Adipocyte (in vitro differentiated cells): Measurements from ENCODE around the gene VEGFA.
A peak's percentile ranks its signal among the peaks of the same experiment; 100 is the strongest.

ENCODE experiments used
- DNase-seq: peaks from one replicate; pipeline ENCODE4 v3.0.0-alpha.2; 2015; ENCODE audit warnings: low read depth
- H3K27me3 ChIP-seq: replicated peaks from 2 replicates; pipeline ENCODE4 v1.7.0; 2013; ENCODE audit warnings: mild to moderate bottlenecking, low read length, moderate library complexity; ENCODE audit not compliant: control insufficient read depth, insufficient read depth
- H3K36me3 ChIP-seq: 2 replicates; pipeline ENCODE4 v1.7.0; 2013; ENCODE audit warnings: low read length, mild to moderate bottlenecking, moderate library complexity; ENCODE audit not compliant: control insufficient read depth, insufficient read depth, severe bottlenecking
- H3K4me1 ChIP-seq: 2 replicates; pipeline ENCODE4 v1.7.0; 2013; ENCODE audit warnings: mild to moderate bottlenecking, low read length, moderate library complexity; ENCODE audit not compliant: control insufficient read depth, insufficient read depth
- H3K4me3 ChIP-seq: 2 replicates; pipeline ENCODE4 v1.7.0; 2013; ENCODE audit warnings: mild to moderate bottlenecking, low read length, moderate library complexity
- H3K9ac ChIP-seq: 2 replicates; pipeline ENCODE4 v1.7.0; 2013; ENCODE audit warnings: mild to moderate bottlenecking, low read length, moderate library complexity
- H3K9me3 ChIP-seq: 2 replicates; pipeline ENCODE4 v1.7.0; 2013; ENCODE audit warnings: mild to moderate bottlenecking, low read length, moderate library complexity; ENCODE audit not compliant: control insufficient read depth

VEGFA gene

DNA sequence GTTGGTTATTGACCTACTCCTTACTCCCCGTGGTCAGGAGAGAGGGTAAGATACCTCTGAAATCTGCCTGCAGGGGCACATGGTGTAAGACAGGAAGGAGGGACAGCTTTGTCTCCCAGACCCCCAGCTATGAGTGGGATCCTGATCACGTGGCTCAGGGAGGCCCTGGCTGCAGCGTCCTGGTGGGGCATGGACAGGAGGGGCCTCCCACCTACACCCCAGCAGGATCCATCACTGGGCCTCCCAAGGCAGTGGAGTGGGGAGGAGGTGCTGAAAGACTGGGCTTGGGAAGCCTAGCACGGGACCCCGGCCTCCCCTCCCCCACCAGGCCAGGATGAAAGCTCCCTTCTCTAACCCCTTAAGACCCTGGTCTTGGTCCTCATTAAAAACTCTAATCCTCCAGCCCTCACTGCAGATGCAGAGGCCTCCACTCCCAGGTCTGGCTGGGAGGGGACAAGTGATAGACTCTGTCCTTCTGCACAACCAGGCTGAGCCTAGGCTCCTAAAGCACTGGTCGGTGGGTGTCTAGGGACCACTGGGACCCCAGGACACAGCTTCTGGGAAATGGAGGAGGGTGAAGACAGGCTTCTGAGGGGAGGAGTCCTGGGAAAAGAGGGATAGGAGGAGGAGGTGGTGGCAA lies 29.6 kb upstream of the VEGFA start:
- H3K36me3 ChIP-seq, result no peaks in the 10 kb centered on the region
- no peak for DNase-seq
- no peaks in the 10 kb centered on the region for H3K9me3 ChIP-seq
- peaks cover 57% of the 10 kb centered on the region for H3K4me1 ChIP-seq
- no peaks in the 10 kb centered on the region for H3K27me3 ChIP-seq
- peak overlapping the region; percentile 32 for H3K9ac ChIP-seq
- no peak overlapping the region for H3K4me3 ChIP-seq

DNA sequence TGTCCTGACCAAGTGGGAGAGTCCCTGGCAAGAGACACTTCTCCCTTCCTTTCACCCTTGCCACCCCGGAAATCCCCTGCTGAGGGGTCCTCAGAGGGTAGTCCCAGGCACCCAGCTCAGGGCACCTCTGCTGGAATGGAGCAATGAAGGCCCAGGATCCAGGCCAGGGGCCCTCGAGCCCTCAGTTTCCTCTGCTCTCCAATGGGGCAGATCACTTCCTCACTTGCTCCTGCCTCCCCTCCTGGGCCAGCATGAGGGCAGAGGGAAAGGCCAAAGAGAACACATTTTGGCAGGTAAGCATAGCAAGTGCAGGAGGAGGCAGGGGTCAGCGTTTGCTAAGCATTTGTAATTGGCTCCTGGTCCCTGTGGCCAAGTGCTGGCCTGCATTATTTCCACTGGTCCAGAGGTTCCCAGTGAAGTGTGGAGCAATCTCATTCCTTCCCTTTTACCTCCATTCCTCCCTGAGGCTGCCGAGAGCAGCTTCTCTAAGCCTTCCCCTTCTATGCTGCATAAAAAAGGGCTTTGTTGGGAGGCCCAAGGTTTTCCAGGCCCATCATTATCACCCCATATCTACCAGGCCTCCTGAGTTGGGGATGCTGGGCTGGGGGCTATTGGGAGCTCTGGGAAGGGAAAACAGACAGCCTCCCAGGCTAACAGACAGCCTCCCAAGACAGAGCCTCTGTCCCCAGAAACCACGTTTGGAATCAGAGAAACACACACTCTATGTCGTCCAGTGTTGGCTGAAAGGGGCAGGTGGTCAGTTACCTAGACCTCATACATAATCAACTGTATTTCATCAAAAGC lies 28.8 kb upstream of the VEGFA start:
- peak; percentile 23 for DNase-seq
- Histone ChIP-seq H3K9ac (peak overlapping the region; percentile 52), H3K9me3 (no peaks in the 10 kb centered on the region), H3K4me3 (peak overlapping the region; percentile 18), H3K4me1 (peaks cover 64% of the 10 kb centered on the region), H3K27me3 (no peaks in the 10 kb centered on the region), H3K36me3 (no peaks in the 10 kb centered on the region)

DNA sequence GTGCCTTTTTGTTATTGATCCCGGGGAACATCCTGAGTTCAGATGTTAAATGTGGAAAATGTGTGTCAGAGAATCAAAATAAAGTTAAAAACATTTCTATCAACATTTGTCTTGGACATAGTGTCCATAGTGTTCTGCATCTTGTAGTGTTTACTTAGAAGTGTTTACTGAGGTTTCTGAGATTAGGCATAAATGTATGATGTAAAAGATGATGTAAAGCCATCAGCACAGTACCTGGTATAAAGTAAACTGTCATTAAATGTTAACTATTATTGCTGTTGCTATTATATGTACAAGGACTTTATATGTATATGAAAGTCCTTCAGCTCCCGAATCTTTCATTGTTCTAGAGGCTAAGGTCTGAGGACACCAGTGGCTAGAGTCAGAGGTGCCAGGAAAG lies 28.2 kb upstream of the VEGFA start:
- DNase-seq, result no peak
- no peaks in the 10 kb centered on the region for H3K27me3 ChIP-seq
- no peaks in the 10 kb centered on the region for H3K36me3 ChIP-seq
- H3K4me1 ChIP-seq, result peaks cover 71% of the 10 kb centered on the region
- peak overlapping the region; percentile 52 for H3K9ac ChIP-seq
- peak overlapping the region; percentile 18 for H3K4me3 ChIP-seq
- no peaks in the 10 kb centered on the region for H3K9me3 ChIP-seq

DNA sequence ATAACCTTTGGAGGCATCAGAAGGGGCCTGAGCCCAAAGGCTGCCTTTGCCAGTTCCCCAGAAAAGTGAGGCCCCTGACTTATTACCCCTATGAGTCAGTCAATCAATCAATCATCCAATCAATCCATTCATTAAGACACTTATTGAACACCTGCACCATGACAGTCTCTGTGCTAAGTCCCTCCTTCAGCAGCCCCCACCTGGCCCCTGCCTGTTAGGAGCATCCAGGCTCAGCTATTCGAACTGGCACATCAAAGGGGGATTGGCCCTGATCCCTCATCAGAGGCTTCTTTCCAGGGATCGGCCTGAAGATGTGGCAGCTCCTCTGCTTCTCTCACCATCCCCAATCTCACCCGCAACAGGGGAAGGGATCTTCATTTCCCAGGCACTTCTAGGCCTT lies 27.7 kb upstream of the VEGFA start:
- H3K4me3 ChIP-seq, result no peak overlapping the region
- no peaks in the 10 kb centered on the region for H3K27me3 ChIP-seq
- no peaks in the 10 kb centered on the region for H3K9me3 ChIP-seq
- DNase-seq, result no peak
- peaks cover 73% of the 10 kb centered on the region for H3K4me1 ChIP-seq
- H3K36me3 ChIP-seq, result no peaks in the 10 kb centered on the region
- H3K9ac ChIP-seq, result peak overlapping the region; percentile 52

DNA sequence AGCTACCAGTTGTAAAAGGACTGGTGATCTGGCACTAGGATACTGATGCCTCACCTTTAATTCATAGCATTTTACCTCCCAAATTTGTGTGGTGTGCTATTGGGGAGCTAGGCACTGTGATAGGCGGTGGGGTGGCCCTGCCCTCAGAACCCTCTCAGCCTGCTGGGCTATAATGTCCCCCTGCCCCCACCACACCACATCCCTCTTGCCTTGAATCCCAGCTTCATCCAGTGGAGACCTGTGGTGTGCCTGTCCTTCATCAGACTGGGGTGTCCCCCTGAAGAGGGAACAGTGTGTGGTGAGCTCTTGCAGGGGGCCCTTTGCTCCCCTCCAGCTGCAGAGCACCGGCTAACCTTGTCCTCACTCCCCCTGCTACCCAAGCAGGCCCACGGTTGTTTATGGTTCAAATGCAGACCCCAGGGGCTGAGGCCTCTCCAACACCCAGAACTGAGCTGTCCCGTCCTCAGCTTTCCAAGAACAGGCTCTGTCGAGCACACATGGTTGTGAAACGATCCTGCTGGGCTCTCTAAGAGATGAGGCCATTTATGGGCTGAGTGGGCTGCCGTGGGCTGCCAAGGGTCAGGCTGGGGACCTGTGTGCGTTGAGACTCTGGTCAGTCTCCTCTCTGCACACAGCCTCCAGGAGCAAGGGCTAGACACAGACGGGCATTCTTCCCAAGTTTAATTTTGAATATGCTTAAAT lies 26.9 kb upstream of the VEGFA start:
- H3K4me1 ChIP-seq, result peaks cover 70% of the 10 kb centered on the region
- DNase-seq, result no peak
- no peak overlapping the region for H3K4me3 ChIP-seq
- H3K36me3 ChIP-seq, result no peaks in the 10 kb centered on the region
- peak overlapping the region; percentile 52 for H3K9ac ChIP-seq
- H3K27me3 ChIP-seq, result peaks cover 4% of the 10 kb centered on the region
- H3K9me3 ChIP-seq, result no peaks in the 10 kb centered on the region

DNA sequence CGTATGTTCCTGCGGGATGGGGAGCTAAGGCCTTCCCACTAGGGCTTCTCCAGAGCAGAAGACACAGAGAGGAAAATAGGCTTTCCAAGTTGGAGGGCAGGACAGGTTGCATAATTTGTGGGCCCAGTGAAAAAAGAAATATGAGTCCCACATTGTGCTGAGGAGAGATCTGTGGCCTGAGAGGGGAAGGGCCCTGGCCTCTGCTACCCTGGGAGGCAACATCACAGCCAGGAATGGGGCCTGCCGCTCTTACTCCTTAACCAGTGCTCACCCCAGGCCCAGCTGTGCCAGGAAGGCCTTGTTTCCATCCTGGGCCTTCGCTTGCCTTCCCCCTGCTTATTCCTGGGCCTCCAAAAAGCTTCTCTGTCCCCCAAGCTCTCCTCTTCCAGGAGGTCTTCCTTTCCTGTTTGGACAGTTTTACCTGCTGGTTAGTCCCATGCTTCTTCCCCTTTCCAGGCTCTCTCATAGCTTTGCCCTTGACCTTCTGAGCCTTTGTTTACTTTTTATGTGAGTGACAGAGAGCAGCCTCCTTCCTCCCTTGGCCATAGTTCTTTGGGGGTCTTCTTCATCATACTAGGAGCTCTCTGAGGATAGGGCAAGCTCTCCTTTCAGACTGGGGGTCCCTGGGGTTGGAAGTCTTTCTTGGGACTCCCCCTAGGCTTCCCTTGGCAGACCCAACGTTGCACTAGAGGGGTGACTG lies 26.2 kb upstream of the VEGFA start:
- no peak for DNase-seq
- Histone ChIP-seq H3K36me3 (no peaks in the 10 kb centered on the region), H3K4me1 (peaks cover 70% of the 10 kb centered on the region), H3K9me3 (no peaks in the 10 kb centered on the region), H3K4me3 (no peak overlapping the region), H3K9ac (peak overlapping the region; percentile 52), H3K27me3 (peaks cover 8% of the 10 kb centered on the region)

DNA sequence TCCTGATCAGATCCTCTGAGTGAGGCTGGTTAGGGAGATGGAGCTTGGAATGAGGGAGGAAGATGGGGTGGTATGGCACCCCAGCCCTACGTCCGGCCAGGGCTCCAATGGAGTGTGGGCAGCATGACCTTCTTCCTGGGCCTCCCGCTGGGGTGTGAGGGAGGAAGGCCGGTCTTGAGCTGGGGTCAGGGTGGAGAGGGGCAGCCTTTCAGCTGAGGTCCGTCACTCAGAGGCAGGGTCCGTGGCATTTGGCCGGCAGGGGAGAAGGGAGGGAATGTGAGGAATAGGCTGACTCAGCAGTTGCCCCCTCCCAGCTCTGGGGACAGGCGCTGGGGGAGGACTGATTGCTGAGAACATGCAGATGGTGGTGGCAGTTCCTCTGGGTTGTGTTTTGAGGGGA lies 25.5 kb upstream of the VEGFA start:
- no peaks in the 10 kb centered on the region for H3K9me3 ChIP-seq
- DNase-seq, result no peak
- H3K27me3 ChIP-seq, result peaks cover 8% of the 10 kb centered on the region

DNA sequence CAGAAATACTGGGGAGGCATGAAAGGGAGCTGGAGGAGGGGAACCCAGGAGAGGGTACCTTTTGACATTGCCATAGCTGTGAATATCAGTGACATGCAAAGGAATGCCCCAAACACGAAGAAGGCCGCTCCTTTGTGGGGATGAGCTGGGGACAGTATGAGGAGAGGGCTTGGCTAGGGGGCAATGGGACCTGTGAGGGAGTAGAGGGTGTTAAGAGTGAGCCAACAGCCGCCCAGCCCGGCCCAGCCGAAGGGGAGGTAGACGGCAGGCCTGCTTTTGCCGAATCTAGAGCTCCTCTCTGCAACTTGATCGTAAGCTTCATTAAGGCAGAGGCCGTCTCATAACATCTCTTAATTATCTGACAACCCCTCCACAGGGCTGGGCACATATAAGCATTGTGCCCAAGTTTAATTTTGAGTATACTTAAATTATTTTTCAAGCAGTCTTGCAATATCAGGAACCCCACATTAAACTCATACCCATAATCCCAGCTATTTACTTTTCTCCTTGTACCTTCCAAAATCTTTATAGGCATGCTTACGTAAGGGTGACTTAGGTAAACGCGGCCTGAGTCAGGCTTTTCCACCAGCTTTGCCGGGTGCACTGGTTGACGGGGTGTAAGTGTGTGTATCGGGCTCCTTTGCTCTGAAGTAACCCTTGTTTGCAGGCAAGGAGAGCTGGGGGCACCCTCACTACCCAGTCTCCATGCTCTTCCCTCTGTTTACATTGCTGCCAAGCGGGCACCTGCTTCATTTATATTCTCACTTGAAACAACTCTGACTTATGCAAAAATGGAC lies 24.9 kb upstream of the VEGFA start:
- Histone ChIP-seq H3K9me3 (no peaks in the 10 kb centered on the region), H3K36me3 (no peaks in the 10 kb centered on the region), H3K4me1 (peaks cover 70% of the 10 kb centered on the region), H3K9ac (no peak overlapping the region), H3K27me3 (peaks cover 8% of the 10 kb centered on the region), H3K4me3 (no peak overlapping the region)
- no peak for DNase-seq

More for the DNA sequence above, 25.5 kb upstream of the VEGFA start:
- Histone ChIP-seq H3K4me3 (no peak overlapping the region), H3K4me1 (peaks cover 70% of the 10 kb centered on the region), H3K9ac (peak overlapping the region; percentile 52), H3K36me3 (no peaks in the 10 kb centered on the region)

DNA sequence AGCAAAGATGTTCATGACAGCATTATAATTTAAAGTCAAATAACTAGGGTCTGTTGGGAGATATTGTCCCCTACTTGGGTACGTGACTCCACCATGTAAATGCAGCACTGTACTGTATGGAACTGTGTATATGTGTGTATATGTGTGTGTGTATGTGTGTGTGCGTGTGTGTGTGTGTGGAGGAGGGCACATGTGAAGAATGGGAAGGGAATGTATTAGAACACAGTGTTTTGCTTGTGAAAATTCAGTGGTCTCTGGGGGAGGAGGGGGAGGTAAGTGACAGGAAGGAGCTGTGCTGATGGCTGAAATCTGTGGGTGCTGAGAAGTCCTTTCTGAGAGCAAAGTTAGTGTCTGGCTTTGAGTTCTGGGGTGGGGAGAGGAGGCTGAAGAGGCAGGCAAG lies 23.9 kb upstream of the VEGFA start:
- DNase-seq, result no peak
- H3K9ac ChIP-seq, result peak overlapping the region; percentile 66
- peaks cover 61% of the 10 kb centered on the region for H3K4me1 ChIP-seq
- H3K4me3 ChIP-seq, result no peak overlapping the region
- H3K9me3 ChIP-seq, result no peaks in the 10 kb centered on the region
- H3K27me3 ChIP-seq, result peaks cover 8% of the 10 kb centered on the region
- H3K36me3 ChIP-seq, result no peaks in the 10 kb centered on the region

DNA sequence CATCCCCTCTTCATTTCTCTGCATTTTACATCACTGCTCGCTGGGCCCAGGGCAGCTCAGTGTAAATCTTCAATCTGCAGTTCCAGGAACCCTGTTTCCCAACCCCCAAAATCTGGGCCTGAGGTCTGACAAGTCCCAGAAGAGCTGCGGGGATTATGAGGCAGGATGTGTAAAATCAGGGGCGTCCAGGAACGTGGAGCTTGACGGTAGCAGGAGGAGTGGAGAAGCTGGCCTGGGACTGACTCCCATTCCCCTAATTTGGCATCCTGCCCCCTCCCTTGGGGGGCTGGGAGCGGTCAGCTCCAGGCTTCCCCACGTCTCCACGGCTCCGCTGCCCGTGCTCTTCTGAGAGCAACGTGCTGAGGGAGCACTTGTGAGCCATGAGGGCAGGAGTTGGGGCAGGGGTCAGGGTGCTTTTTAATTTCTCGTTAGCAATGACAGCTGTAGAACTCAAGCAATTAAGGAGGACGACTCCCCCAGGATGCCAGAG lies 23.4 kb upstream of the VEGFA start:
- H3K9ac ChIP-seq, result peak overlapping the region; percentile 66
- H3K36me3 ChIP-seq, result no peaks in the 10 kb centered on the region
- peaks cover 8% of the 10 kb centered on the region for H3K27me3 ChIP-seq
- DNase-seq, result no peak
- H3K4me1 ChIP-seq, result peaks cover 55% of the 10 kb centered on the region
- H3K4me3 ChIP-seq, result no peak overlapping the region
- H3K9me3 ChIP-seq, result no peaks in the 10 kb centered on the region
